B cell (primary cell): ENCODE results near the gene NOC4L. TPM values are rescaled to one million over a fixed set of nuclear protein-coding genes. Genes with fewer than 3 reads are reported as not detected.
A peak's percentile ranks its signal among the peaks of the same experiment; 100 is the strongest.

Source experiments
- ATAC-seq: fragments of 200-7000 bp; cut with Tn5 transposase; one replicate; pipeline ENCODE4 v1.10.0; 2021; ENCODE audit warnings: low read depth, mild to moderate bottlenecking, moderate number of reproducible peaks, moderate library complexity
- CTCF ChIA-PET: fragments of 350-600 bp; sonication (Branson Sonifier 250); formaldehyde crosslinking; loops from one replicate; lab custom pipeline; 2021; ENCODE audit warnings: antibody characterized with exemption, inconsistent platforms; lab: Charles Lee
- POLR2A ChIA-PET: fragments of 350-600 bp; sonication (Branson Sonifier 250); formaldehyde crosslinking; loops from one replicate; lab custom pipeline; 2021; ENCODE audit warnings: antibody characterized with exemption; lab: Charles Lee
- DNase-seq: peaks from one replicate; pipeline ENCODE4 v3.0.0; 2013
- H2AFZ ChIP-seq: 2 replicates; pipeline ENCODE4 v1.6.1; 2012; ENCODE audit warnings: mild to moderate bottlenecking, low read depth, low read length; ENCODE audit not compliant: insufficient read depth, poor library complexity, severe bottlenecking
- H3K27ac ChIP-seq, 2 donors: 1 replicate in 1 of 2; 2 replicates in 1 of 2; pipeline ENCODE4 v1.5.1; 2012 to 2013; ENCODE audit warnings: low read length in 2 of 2, mild to moderate bottlenecking in 2 of 2, moderate library complexity in 1 of 2
- H3K27me3 ChIP-seq, 4 experiments: fragments of 200-600 bp in 1 of 4; sonication (generic) in 1 of 4; replicated peaks in 1 of 4; 1 replicate in 2 of 4; 2 replicates in 2 of 4; pipeline versions ENCODE4 v1.6.1 to v1.7.0; 2013 to 2016; ENCODE audit warnings: low read length in 3 of 4, mild to moderate bottlenecking in 2 of 4, mixed read lengths in 1 of 4, moderate library complexity in 1 of 4; ENCODE audit not compliant: insufficient read depth in 4 of 4, control insufficient read depth in 3 of 4; ENCODE audit errors: control extremely low read depth in 1 of 4
- H3K36me3 ChIP-seq, 2 experiments: replicated peaks in 1 of 2; 1 replicate in 1 of 2; 2 replicates in 1 of 2; pipeline versions ENCODE4 v1.6.1 to v1.7.1; 2013; ENCODE audit warnings: low read length in 1 of 2; ENCODE audit not compliant: insufficient read depth in 2 of 2, control insufficient read depth in 1 of 2; ENCODE audit errors: control extremely low read depth in 1 of 2, extremely low read depth in 1 of 2
- H3K4me1 ChIP-seq, 2 donors: fragments of 200-600 bp in 1 of 2; sonication (generic) in 1 of 2; 1 replicate in 1 of 2; 2 replicates in 1 of 2; pipeline versions ENCODE4 v1.5.1 to v1.6.1; 2013 to 2017; ENCODE audit warnings: low read length in 2 of 2; ENCODE audit not compliant: control insufficient read depth in 2 of 2, insufficient read depth in 2 of 2
- H3K4me2 ChIP-seq: replicated peaks from 2 replicates; pipeline ENCODE3; 2012; ENCODE audit warnings: mild to moderate bottlenecking, low read depth, low read length; ENCODE audit not compliant: poor library complexity, severe bottlenecking
- H3K4me3 ChIP-seq, 5 experiments: fragments of 200-600 bp in 1 of 5; sonication (generic) in 1 of 5; 1 replicate in 3 of 5; 2 replicates in 2 of 5; pipeline versions ENCODE4 v1.5.1 to v1.7.0; 2011 to 2016; ENCODE audit warnings: low read length in 4 of 5, mild to moderate bottlenecking in 4 of 5, low read depth in 2 of 5, control low read depth in 1 of 5, moderate library complexity in 1 of 5; ENCODE audit not compliant: insufficient read depth in 1 of 5; ENCODE audit errors: control extremely low read depth in 1 of 5, extremely low read depth in 1 of 5
- H3K79me2 ChIP-seq: fragments of 200-600 bp; sonication (generic); one replicate; pipeline ENCODE4 v1.6.0; 2016; ENCODE audit warnings: low read length; ENCODE audit not compliant: control insufficient read depth, insufficient read depth
- H3K9ac ChIP-seq: fragments of 200-600 bp; sonication (generic); 2 replicates; pipeline ENCODE4 v1.6.1; 2017; ENCODE audit warnings: mild to moderate bottlenecking, low read length, moderate library complexity
- H3K9me3 ChIP-seq, 3 donors: one replicate each; pipeline versions ENCODE4 v1.6.1 to v1.7.1; 2013; ENCODE audit warnings: low read length in 2 of 3; ENCODE audit not compliant: control insufficient read depth in 2 of 3, insufficient read depth in 1 of 3; ENCODE audit errors: control extremely low read depth in 1 of 3
- H4K20me1 ChIP-seq: 2 replicates; pipeline ENCODE4 v1.6.0; 2012; ENCODE audit warnings: mild to moderate bottlenecking, low read length; ENCODE audit not compliant: insufficient read depth, control insufficient read depth, poor library complexity, severe bottlenecking
- H3K27ac Mint-ChIP-seq: one replicate; pipeline ENCODE4 v1.8.0; 2021; ENCODE audit warnings: mixed read lengths
- H3K27me3 Mint-ChIP-seq: one replicate; pipeline ENCODE4 v1.8.0; 2021; ENCODE audit warnings: mixed read lengths
- H3K4me1 Mint-ChIP-seq: one replicate; pipeline ENCODE4 v1.8.0; 2021; ENCODE audit warnings: mixed read lengths
- H3K4me3 Mint-ChIP-seq: one replicate; pipeline ENCODE4 v1.8.0; 2021; ENCODE audit warnings: mixed read lengths
- H3K9me3 Mint-ChIP-seq: one replicate; pipeline ENCODE4 v1.8.0; 2022; ENCODE audit warnings: mixed read lengths; ENCODE audit not compliant: insufficient read depth
- CTCF ChIP-seq: fragments of 200-600 bp; IDR thresholded peaks from one replicate; pipeline ENCODE4 v1.8.0; 2022; ENCODE audit warnings: antibody characterized with exemption, mild to moderate bottlenecking
- WGBS: methylation state at CpG from one replicate; pipeline ENCODE4 v1.1.5; 2013; ENCODE audit warnings: missing lambda C conversion rate; ENCODE audit not compliant: insufficient coverage; 5-methylcytosine and 5-hydroxymethylcytosine counted together
- intact Hi-C: fragments of 100-400 bp; cut with micrococcal nuclease; formaldehyde crosslinking; loops from one replicate; pipeline ENCODE4 v1.10.0; 2022
- polyA plus RNA-seq: library from polyadenylated mRNA; depleted of rRNA; stranded (reverse); fragments of >200 nt; gene quantifications from 2 replicates; pipeline ENCODE4 v1.2.3, GENCODE V29; 2012
- total RNA-seq, 2 donors: library from RNA; stranded (reverse); fragments of 120-200 nt in 1 of 2; gene quantifications; 1 replicate in 1 of 2; 2 replicates in 1 of 2; pipeline versions ENCODE4 v1.2.3 to v1.2.4, GENCODE V29; 2013 to 2022

NOC4L gene
- total and polyA plus RNA-seq, 2 donors (not counting 1 experiment from before 2014, with no cell fraction given) = 13.1 to 21.9 TPM

- DNase-seq = peak; percentile 32
- POLR2A ChIA-PET = no interaction called here
Observed at GRCh38 chr12:132187646-132188450, 43.6 kb downstream of the NOC4L start.

More at GRCh38 chr12:132187646-132188450, 43.6 kb downstream of the NOC4L start:
- Mint-ChIP-seq H3K4me1 (peaks cover 14% of the 10 kb centered on the region), H3K27ac (no peak overlapping the region), H3K9me3 (peaks cover 6% of the 10 kb centered on the region), H3K4me3 (peak overlapping the region; percentile 63), H3K27me3 (no peaks in the 10 kb centered on the region)
- H3K4me3 ChIP-seq = no peak overlapping the region
- TF ChIP-seq CTCF = no peak
- H4K20me1 ChIP-seq = no peaks in the 10 kb centered on the region
- 94% methylated on average over 35 of the region's 35 CpGs for WGBS
- intact Hi-C loops = no loop called here
- no peak overlapping the region for H3K4me2 ChIP-seq
- CTCF ChIA-PET = no interaction called here
- ATAC-seq = no peak
- peaks cover 29 to 40% of the 10 kb centered on the region in 2 donors for H3K4me1 ChIP-seq
- no peaks in the 10 kb centered on the region for H3K36me3 ChIP-seq
- H3K79me2 ChIP-seq = no peaks in the 10 kb centered on the region
- no peak overlapping the region for H2AFZ ChIP-seq
- H3K27me3 ChIP-seq = no peaks in the 10 kb centered on the region
- H3K9ac ChIP-seq = no peak overlapping the region
- H3K9me3 ChIP-seq = peaks cover 0 to 56% (median 0%) of the 10 kb centered on the region in 3 donors
- no peak overlapping the region for H3K27ac ChIP-seq
